GM12892 (cell line): Measurements from ENCODE around the gene STAB1.

ENCODE experiments used
- POLR2A ChIP-seq: IDR thresholded peaks from 2 replicates; pipeline ENCODE4 v1.6.1; 2011; ENCODE audit warnings: low read depth, low read length, control low read depth
- POLR2AphosphoS5 ChIP-seq: IDR thresholded peaks from 2 replicates; pipeline ENCODE4 v1.6.1; 2011; ENCODE audit warnings: low read depth, low read length, control low read depth
- TAF1 ChIP-seq: IDR thresholded peaks from 2 replicates; pipeline ENCODE4 v1.6.1; 2011; ENCODE audit warnings: low read depth, mild to moderate bottlenecking, control low read depth, low read length, borderline replicate concordance

DNA sequence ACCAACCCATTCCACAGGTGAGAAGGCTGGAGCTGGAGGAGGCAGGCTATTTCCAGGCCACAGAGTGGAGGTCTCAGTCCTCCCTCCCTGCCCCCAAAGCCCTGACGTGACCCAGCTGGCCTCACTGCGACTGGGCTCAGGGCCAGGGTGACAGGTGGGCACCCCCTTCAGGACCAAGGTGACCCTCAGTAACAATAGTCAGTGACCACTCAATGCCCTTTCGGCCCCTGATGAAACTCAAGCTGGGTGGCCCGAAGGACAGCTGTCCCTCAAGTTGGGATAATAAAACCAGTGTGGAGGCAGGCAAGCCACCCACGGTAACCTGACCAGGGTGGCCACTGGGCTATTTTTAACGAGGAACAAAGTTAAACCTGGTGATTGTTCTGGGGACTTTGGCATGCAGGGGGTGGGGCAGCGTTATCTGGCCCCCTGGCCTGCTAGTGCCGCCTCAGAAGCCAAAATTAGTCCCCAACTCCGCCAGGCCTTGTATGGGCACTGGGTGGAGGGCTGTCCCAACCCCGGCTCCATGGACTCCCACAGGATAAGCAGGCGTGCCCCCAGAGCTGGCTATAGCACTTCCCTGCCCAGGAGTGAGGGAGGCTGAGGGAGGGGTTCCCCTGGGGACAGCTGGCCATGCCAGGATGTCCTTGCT is 42.4 kb upstream of the STAB1 start:
- TF ChIP-seq TAF1 (no peak), POLR2A (no peak), POLR2AphosphoS5 (no peak)
